ENCODE results near the gene DNAI1. TPM values are rescaled to one million over a fixed set of nuclear protein-coding genes. Genes with fewer than 3 reads are reported as not detected.

The DNAI1 gene
- total and polyA plus RNA-seq, 2 of the 4 experiments (the other 2 are of a cell fraction): not detected

DNA sequence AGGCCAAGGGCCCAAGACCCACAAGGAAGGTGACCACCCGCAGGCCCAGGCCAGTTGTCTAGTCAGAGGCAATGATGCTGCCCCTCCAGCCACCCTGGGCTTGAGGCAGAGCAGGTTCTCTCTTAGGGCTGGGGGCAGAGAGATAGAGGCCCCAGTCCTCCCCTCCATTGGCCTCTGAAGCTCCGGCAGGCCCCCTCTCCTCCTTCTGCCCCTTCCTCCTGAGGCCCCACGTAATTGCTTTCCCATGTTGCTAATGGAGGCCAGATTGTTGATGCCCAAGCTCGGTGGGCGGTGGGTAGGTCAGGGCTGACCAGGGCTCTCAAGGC is 90.8 kb downstream of the DNAI1 start:
- Histone ChIP-seq H2BK5ac (ENCODE audit: low read depth, low read length, poor library complexity, severe bottlenecking) (no peak overlapping the region), H3K9me1 (ENCODE audit: insufficient read depth, low read length) (peaks cover 3% of the 10 kb centered on the region; the same call in 1 of the 2 replicates), H4K20me1 (ENCODE audit: insufficient read depth, low read length) (no peaks in the 10 kb centered on the region), H2AK5ac (ENCODE audit: low read depth, low read length) (no peak overlapping the region), H3K4ac (ENCODE audit: low read depth, low read length) (no peak overlapping the region), H4K8ac (ENCODE audit: low read depth in 2 of 2, low read length in 2 of 2) (no peak overlapping the region), H3K9me3 (ENCODE audit: control insufficient read depth, insufficient read depth, low read length) (no peaks in the 10 kb centered on the region), H2BK15ac (ENCODE audit: low read depth, low read length) (no peak overlapping the region), H3K9ac (ENCODE audit: low read depth, low read length) (no peak overlapping the region), H4K5ac (ENCODE audit: low read depth, low read length) (no peak overlapping the region), H3K27me3 (ENCODE audit: control insufficient read depth, insufficient read depth, low read length) (peaks cover 45% of the 10 kb centered on the region), H3K56ac (ENCODE audit: extremely low read depth, insufficient read depth, low read length) (no peak overlapping the region), H3K23ac (ENCODE audit: low read depth, low read length) (no peak overlapping the region), H2AK9ac (replicated peaks; ENCODE audit: low read depth, low read length, poor library complexity) (no peak overlapping the region), H3K36me3 (ENCODE audit: control insufficient read depth, insufficient read depth, low read length) (no peaks in the 10 kb centered on the region), H2BK120ac (ENCODE audit: low read depth, low read length) (no peak overlapping the region), H3K4me1 (ENCODE audit: control insufficient read depth, insufficient read depth, low read length) (no peaks in the 10 kb centered on the region), H3K79me1 (ENCODE audit: low read depth in 1 of 2, low read length in 2 of 2) (no peaks in the 10 kb centered on the region), H4K91ac (ENCODE audit: insufficient read depth, low read depth, low read length) (no peak overlapping the region), H3K27ac (ENCODE audit: insufficient read depth, low read length) (no peak overlapping the region), H3K4me2 (ENCODE audit: low read depth, low read length) (no peak overlapping the region), H2AFZ (replicated peaks; ENCODE audit: low read length, poor library complexity) (no peak overlapping the region), H3K18ac (ENCODE audit: low read depth, low read length) (no peak overlapping the region), H3K4me3 (ENCODE audit: insufficient read depth, low read depth, low read length) (no peak overlapping the region), H3K14ac (replicated peaks; ENCODE audit: low read depth, low read length) (no peak overlapping the region), H2BK20ac (ENCODE audit: low read depth, low read length) (no peak overlapping the region)
- in situ Hi-C loops (cut with MboI; ENCODE audit: low sequenced_read_pairs) (no loop called here), dilution Hi-C loops (cut with HindIII; ENCODE audit: low sequenced_read_pairs, unreplicated experiment) (no loop called here), intact Hi-C loops (cut with micrococcal nuclease) (loop anchor here (5.0 kb wide), 1 partner anchor 217 kb away; no protein-coding TSS in a partner anchor)
- no peak for DNase-seq
- ATAC-seq (ENCODE audit: low read depth): no peak
- CTCF ChIA-PET: interaction anchor here (0.9 to 1.0 kb wide), 2 partner anchors 42 to 54 kb away, joined by 3 read pairs; no protein-coding TSS in a partner anchor
- TF ChIP-seq POLR2A (IDR thresholded peaks at IDR 0.05; ENCODE audit: low read depth, low read length): no peak
- no peak for TF ChIP-seq SMC3 (IDR thresholded peaks at IDR 0.05; ENCODE audit: low read depth, low read length)
- TF ChIP-seq MXI1 (IDR thresholded peaks at IDR 0.05; ENCODE audit: borderline replicate concordance, low read depth, low read length): no peak
- no peak for TF ChIP-seq MAFK (IDR thresholded peaks at IDR 0.05; ENCODE audit: low read depth, low read length)
- TF ChIP-seq FOS (IDR thresholded peaks at IDR 0.05; ENCODE audit: low read depth, low read length): no peak
- no peak for TF ChIP-seq RCOR1 (IDR thresholded peaks at IDR 0.05; ENCODE audit: insufficient replicate concordance, low read length)
- TF ChIP-seq, protein P1, sequence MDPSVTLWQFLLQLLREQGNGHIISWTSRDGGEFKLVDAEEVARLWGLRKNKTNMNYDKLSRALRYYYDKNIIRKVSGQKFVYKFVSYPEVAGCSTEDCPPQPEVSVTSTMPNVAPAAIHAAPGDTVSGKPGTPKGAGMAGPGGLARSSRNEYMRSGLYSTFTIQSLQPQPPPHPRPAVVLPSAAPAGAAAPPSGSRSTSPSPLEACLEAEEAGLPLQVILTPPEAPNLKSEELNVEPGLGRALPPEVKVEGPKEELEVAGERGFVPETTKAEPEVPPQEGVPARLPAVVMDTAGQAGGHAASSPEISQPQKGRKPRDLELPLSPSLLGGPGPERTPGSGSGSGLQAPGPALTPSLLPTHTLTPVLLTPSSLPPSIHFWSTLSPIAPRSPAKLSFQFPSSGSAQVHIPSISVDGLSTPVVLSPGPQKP (IDR thresholded peaks at IDR 0.05; ENCODE audit: borderline replicate concordance, low read depth, low read length): no peak
- no peak for TF ChIP-seq BHLHE40 (IDR thresholded peaks at IDR 0.05; ENCODE audit: low read depth, low read length)
- TF ChIP-seq CHD1 (IDR thresholded peaks at IDR 0.05; ENCODE audit: low read depth, low read length): no peak
- TF ChIP-seq, protein P2, sequence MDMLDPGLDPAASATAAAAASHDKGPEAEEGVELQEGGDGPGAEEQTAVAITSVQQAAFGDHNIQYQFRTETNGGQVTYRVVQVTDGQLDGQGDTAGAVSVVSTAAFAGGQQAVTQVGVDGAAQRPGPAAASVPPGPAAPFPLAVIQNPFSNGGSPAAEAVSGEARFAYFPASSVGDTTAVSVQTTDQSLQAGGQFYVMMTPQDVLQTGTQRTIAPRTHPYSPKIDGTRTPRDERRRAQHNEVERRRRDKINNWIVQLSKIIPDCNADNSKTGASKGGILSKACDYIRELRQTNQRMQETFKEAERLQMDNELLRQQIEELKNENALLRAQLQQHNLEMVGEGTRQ (IDR thresholded peaks at IDR 0.05; ENCODE audit: low read depth, low read length): no peak
- TF ChIP-seq CEBPB (IDR thresholded peaks at IDR 0.05; ENCODE audit: low read depth, low read length): no peak
- TF ChIP-seq CTCF (conservative IDR thresholded peaks at IDR 0.05; ENCODE audit: low read depth, low read length): no peak
- no CpG with 5 or more reads among the region's 5 CpGs for WGBS, 2 experiments (ENCODE audit: extremely low coverage in 2 of 2, insufficient read length in 1 of 2)
- BruUV-seq (replicated peaks): no TSS peak
- POLR2A ChIA-PET (ENCODE audit: unreplicated experiment): no interaction called here

All from IMR-90 (cell line).